HUES6 (cell line): ENCODE measurements around the gene FOXN4.

ENCODE experiments used
- H3K27ac ChIP-seq: 2 replicates; pipeline ENCODE4 v1.7.0; 2013; ENCODE audit warnings: low read depth, mild to moderate bottlenecking, low read length, inconsistent platforms
- H3K27me3 ChIP-seq: 2 replicates; pipeline ENCODE4 v1.6.1; 2013; ENCODE audit warnings: low read length; ENCODE audit not compliant: control insufficient read depth, insufficient read depth
- H3K36me3 ChIP-seq: 2 replicates; pipeline ENCODE4 v1.6.1; 2013; ENCODE audit warnings: low read length; ENCODE audit not compliant: control insufficient read depth, insufficient read depth
- H3K4me1 ChIP-seq: 2 replicates; pipeline ENCODE4 v1.6.1; 2013; ENCODE audit warnings: low read length; ENCODE audit not compliant: control insufficient read depth, insufficient read depth
- H3K4me3 ChIP-seq: 2 replicates; pipeline ENCODE4 v1.5.1; 2013; ENCODE audit warnings: low read depth, low read length
- H3K9ac ChIP-seq: one replicate; pipeline ENCODE4 v1.6.1; 2013; ENCODE audit warnings: mild to moderate bottlenecking, low read length
- H3K9me3 ChIP-seq: 2 replicates; pipeline ENCODE4 v1.6.1; 2013; ENCODE audit warnings: low read depth, low read length; ENCODE audit not compliant: control insufficient read depth, insufficient read depth

The FOXN4 gene

DNA sequence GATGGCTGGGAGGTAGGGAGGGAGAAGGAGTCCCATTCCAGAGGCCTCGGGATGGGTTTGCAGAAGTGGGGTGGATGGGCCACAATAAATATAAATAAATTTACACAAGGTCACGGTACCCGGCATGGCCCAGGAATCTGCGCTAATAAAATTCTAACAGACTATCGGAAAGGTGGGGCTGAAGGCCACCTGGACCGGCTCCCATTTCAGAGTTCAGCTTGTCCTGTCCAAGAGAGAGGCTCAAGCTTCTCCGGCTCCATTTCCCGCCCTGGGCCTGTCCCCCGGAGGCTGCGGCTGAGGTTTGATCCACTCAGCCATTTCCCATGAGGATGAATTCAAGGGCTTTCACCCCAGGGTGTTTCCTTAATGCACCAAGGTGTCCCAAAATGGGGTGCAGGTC, 30.2 kb downstream of the FOXN4 start:
- Histone ChIP-seq H3K4me1 (peaks cover 7% of the 10 kb centered on the region; the same call in 1 of the 2 replicates), H3K36me3 (no peaks in the 10 kb centered on the region), H3K27me3 (no peaks in the 10 kb centered on the region), H3K9me3 (no peaks in the 10 kb centered on the region), H3K27ac (no peak overlapping the region), H3K4me3 (no peak overlapping the region), H3K9ac (no peak overlapping the region)

DNA sequence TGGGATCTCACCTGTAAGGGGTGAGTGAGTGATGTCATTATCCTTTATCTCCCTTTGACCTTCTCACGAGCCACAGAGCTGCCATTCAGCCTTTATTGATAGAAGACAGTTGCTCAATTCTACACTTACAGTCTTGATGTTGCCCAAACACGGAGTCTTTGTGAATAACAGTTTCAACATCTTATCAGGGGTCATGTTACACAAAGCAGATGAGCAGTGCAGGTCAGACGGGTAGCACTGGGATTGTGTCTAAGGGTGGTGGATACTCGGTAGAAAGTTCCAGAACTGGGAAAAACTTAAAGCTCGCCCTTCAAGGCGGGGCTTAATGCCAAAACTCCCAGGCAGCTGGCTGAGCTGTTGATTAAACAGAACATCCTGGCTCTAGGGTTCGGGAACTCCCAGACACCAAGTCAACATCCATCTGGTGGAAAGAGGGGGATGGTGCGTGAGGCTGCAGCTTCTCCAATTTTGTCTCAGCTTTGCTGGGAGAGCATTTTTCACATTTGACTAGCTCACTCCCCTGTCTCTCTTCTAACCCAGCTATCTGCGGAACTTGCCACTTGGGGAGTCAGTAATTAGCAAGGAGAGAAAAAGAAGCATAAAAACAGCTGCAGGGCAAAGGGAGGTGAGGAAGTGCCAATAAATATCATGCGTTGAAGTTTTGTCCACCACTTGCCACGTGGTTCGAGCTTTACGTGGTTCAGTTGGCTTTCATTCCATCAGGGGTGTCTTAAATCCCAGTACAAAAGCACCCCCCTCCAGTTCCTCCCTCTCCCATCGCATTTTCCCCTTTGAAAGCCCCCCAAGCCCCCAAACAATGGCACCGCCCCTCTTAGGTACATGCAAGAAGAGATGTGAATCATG, 31.0 kb downstream of the FOXN4 start:
- Histone ChIP-seq H3K27ac (no peak overlapping the region), H3K4me3 (no peak overlapping the region), H3K27me3 (no peaks in the 10 kb centered on the region)

DNA sequence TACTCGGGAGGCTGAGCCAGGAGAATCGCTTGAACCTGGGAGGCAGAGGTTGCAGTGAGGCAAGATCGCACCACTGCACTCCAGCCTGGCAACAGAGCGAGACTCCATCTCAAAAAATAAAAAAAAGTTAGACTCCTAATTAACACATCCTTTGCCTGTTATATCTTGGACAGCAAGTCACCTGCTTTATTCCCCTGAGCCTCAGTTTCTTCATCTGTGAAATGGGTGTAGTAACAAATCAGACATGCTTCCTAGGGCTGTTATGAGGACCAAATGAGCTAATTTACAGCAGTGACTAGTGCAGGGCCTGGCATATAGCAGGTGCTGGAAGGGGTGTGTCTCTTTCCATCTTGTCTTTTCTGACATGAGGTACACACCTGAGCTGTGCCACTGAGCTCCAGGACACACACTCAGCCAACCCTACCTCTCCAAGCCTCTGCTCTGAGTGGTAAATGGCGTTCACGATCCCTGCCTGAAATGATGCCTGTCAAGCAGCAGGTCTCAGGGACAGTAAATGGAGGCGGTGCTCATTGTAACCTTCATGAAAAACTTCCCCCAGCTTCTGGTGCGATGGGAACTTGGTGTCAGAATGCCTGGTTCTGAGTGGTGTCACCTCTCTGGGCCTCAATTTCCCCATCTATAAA, 31.7 kb downstream of the FOXN4 start:
- Histone ChIP-seq H3K27me3 (no peaks in the 10 kb centered on the region), H3K27ac (no peak overlapping the region), H3K4me1 (peaks cover 7% of the 10 kb centered on the region; the same call in 1 of the 2 replicates), H3K9me3 (no peaks in the 10 kb centered on the region), H3K4me3 (no peak overlapping the region), H3K9ac (no peak overlapping the region), H3K36me3 (no peaks in the 10 kb centered on the region)

More for the DNA sequence above, 31.0 kb downstream of the FOXN4 start:
- Histone ChIP-seq H3K4me1 (peaks cover 7% of the 10 kb centered on the region; the same call in 1 of the 2 replicates), H3K9me3 (no peaks in the 10 kb centered on the region), H3K9ac (no peak overlapping the region), H3K36me3 (no peaks in the 10 kb centered on the region)

DNA sequence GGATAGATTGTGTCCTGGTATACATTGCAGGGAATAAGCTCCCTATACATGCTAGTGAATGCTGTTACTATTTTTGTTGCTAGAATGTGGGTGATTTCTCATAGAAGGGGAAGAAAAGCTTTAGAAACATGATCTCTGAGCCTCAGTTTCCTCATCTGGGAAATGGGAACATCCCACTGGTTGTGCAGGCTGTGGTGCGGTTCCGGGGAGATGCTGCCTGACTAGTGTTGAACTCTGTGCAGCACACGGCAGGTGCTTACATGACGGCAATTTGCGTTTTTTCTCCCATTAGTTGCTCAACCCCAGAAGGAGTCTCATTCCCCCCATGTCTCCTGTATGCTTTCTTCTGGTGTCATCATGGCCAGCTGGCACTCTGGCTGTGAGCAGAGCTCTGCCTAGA, 32.9 kb downstream of the FOXN4 start:
- Histone ChIP-seq H3K36me3 (no peaks in the 10 kb centered on the region), H3K9me3 (no peaks in the 10 kb centered on the region), H3K4me3 (no peak overlapping the region), H3K27ac (no peak overlapping the region), H3K4me1 (peaks cover 7% of the 10 kb centered on the region; the same call in 1 of the 2 replicates), H3K27me3 (no peaks in the 10 kb centered on the region), H3K9ac (no peak overlapping the region)

DNA sequence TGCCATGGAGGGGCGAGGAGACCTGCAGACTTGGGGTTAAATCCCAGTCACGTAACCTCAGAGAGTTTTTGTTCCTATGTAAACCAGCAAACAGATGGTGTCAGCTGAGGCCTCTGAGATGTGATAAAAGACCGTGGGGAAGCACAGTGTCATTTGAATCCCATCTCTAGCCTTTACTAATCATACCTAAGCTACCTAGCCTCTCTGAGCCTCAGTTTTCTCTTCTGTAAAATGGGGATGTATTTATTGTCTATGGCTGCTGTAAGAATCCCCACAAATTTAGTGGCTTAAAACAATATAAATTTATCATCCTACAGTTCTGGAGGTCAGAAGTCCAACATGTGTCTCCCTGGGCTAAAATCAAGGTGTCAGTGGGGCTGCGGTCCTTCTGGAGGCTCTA, 33.9 kb downstream of the FOXN4 start:
- no peaks in the 10 kb centered on the region for H3K36me3 ChIP-seq
- no peak overlapping the region for H3K27ac ChIP-seq
- no peak overlapping the region for H3K9ac ChIP-seq
- 0 out of 2 replicates have a peak, but pooled peaks cover 3% of the 10 kb centered on the region for H3K9me3 ChIP-seq
- H3K27me3 ChIP-seq, result no peaks in the 10 kb centered on the region
- H3K4me1 ChIP-seq, result peaks cover 7% of the 10 kb centered on the region; the same call in 1 of the 2 replicates
- H3K4me3 ChIP-seq, result no peak overlapping the region

DNA sequence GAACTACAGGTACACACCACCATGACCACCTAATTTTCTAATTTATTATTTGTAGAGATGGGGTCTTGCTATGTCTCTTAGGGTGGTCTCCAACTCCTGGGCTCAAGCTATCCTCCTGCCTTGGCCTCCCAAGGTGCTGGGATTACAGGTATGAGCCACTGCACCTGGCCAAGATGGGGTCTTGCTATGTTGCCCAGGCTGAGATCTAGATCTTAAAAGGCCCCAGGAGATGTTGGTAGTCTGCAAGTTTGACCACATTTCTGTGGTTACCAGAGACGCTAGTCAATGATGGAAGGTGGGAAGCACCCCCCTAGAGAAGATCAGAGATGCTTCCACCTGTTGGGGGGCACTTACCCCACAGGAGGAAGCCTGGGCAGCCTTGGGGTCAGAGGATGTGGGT, 34.7 kb downstream of the FOXN4 start:
- no peak overlapping the region for H3K9ac ChIP-seq
- H3K27ac ChIP-seq, result no peak overlapping the region
- H3K27me3 ChIP-seq, result no peaks in the 10 kb centered on the region
- H3K36me3 ChIP-seq, result no peaks in the 10 kb centered on the region
- no peak overlapping the region for H3K4me3 ChIP-seq
- peaks cover 7% of the 10 kb centered on the region; the same call in 1 of the 2 replicates for H3K4me1 ChIP-seq
- 0 out of 2 replicates have a peak, but pooled peaks cover 6% of the 10 kb centered on the region for H3K9me3 ChIP-seq

DNA sequence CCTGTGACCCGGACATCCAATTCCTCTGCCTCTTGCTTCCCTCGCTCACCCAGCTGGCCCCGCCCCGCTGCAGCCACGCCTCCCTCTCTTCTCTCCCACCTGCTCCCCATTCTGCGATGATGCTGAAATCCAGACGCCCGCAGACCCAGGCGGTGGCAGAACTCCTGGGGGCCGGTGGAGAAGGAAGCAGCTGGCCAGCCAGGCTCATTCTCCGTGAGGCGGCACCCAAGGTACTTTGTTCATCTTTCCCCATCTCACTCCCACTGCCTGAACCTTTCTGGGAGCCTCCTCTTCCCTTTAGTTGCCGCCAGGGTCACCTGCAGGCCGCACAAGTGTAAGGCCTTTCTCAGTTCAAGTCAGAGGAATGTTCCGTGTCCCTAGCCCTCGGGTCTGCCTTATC, 35.7 kb downstream of the FOXN4 start:
- Histone ChIP-seq H3K9ac (no peak overlapping the region), H3K27ac (no peak overlapping the region), H3K36me3 (no peaks in the 10 kb centered on the region), H3K4me3 (no peak overlapping the region), H3K9me3 (0 out of 2 replicates have a peak, but pooled peaks cover 6% of the 10 kb centered on the region), H3K27me3 (no peaks in the 10 kb centered on the region), H3K4me1 (peaks cover 6% of the 10 kb centered on the region; the same call in 1 of the 2 replicates)

DNA sequence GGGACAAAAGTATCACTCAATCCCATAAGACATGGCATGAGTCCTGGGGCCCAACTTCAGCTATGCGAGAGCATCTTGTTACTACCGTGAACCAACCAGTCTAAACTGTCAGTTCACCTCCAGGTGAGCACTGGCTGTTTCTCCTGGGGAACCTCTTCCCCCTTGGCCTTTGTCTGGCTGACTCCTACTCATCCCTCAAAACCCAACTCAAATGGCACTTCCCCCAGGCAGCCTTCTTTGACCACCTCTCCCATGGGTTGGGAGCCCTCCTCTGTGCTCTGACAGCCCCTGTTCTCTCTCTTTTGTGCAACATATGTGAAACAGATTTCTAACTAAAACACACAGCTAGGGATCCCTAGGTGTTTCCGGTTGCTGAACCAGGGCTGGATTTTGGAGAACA, 37.7 kb downstream of the FOXN4 start:
- no peaks in the 10 kb centered on the region for H3K4me1 ChIP-seq
- no peaks in the 10 kb centered on the region for H3K36me3 ChIP-seq
- 0 out of 2 replicates have a peak, but pooled peaks cover 6% of the 10 kb centered on the region for H3K9me3 ChIP-seq
- H3K27me3 ChIP-seq, result no peaks in the 10 kb centered on the region
- no peak overlapping the region for H3K9ac ChIP-seq
- no peak overlapping the region for H3K27ac ChIP-seq
- H3K4me3 ChIP-seq, result no peak overlapping the region

DNA sequence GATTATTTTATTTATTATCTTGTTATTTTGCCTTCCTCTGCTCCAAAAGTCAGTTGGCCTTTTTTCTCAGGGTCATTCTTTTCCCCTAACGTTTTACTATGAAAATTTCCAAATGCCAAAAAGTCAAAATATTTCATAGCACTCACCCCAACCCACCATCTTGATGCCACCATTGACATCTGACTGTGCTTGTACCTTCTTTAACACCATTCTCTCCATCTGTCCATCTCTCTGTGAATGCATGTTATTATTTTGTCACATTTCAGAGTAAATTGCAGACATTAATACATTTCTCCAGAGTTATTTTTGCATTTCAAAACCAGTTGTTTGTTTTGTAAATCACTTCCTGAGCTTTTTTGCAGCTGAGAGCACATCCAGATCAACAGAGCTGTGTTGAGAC, 38.6 kb downstream of the FOXN4 start:
- H3K36me3 ChIP-seq, result peaks cover 4% of the 10 kb centered on the region; the same call in 1 of the 2 replicates
- 0 out of 2 replicates have a peak, but pooled peaks cover 6% of the 10 kb centered on the region for H3K9me3 ChIP-seq
- H3K4me3 ChIP-seq, result no peak overlapping the region
- no peak overlapping the region for H3K27ac ChIP-seq
- H3K27me3 ChIP-seq, result no peaks in the 10 kb centered on the region
- no peaks in the 10 kb centered on the region for H3K4me1 ChIP-seq
- H3K9ac ChIP-seq, result no peak overlapping the region

DNA sequence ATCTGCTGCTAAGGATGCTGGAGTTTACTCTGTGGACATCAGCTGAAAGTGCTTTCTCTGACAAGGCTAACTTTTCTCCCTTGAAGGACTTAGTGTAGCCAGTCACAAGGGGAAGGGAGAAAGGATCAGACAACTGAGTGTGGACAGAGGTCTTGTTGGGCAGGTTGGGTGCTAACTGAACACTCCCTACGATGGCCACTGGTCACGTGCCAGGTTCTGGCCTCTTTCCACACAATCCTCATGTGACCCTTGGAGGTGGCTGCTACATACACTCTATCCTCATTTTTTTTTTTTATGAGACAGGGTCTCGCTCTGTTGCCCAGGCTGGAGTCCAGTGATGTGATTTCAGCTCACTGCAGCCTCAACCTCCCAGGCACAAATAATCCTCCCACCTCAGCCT, 39.7 kb downstream of the FOXN4 start:
- H3K9me3 ChIP-seq, result 0 out of 2 replicates have a peak, but pooled peaks cover 6% of the 10 kb centered on the region
- no peak overlapping the region for H3K9ac ChIP-seq
- no peaks in the 10 kb centered on the region for H3K27me3 ChIP-seq
- no peak overlapping the region for H3K27ac ChIP-seq
- H3K36me3 ChIP-seq, result peaks cover 10% of the 10 kb centered on the region; the same call in 1 of the 2 replicates
- no peak overlapping the region for H3K4me3 ChIP-seq
- peaks cover 4% of the 10 kb centered on the region; the same call in 1 of the 2 replicates for H3K4me1 ChIP-seq

DNA sequence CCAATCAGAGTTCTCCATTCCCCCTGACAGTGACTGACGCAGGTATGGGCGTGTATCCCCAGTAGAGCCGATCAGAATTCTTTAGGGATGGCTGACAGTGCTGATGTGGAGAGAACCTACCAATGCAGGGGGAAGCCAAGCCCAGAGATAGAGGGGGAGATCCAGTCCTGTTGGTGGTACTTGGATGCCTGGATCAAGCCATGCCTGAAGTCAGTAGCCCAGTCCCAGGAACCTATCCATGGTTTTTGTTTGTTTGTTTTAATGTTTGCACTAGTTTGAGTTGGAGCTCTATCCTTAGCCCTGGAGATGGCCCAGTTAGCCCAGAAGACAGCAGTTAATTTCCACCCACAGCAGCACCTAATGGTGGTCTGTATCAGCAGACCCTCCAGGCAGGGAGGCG, 40.2 kb downstream of the FOXN4 start:
- Histone ChIP-seq H3K27ac (no peak overlapping the region), H3K36me3 (peaks cover 10% of the 10 kb centered on the region; the same call in 1 of the 2 replicates), H3K4me1 (peaks cover 4% of the 10 kb centered on the region; the same call in 1 of the 2 replicates), H3K27me3 (no peaks in the 10 kb centered on the region), H3K9ac (no peak overlapping the region), H3K9me3 (0 out of 2 replicates have a peak, but pooled peaks cover 6% of the 10 kb centered on the region), H3K4me3 (no peak overlapping the region)
